ENCODE results near the gene IMPDH2. TPM values are rescaled to one million over a fixed set of nuclear protein-coding genes. Genes with fewer than 3 reads are reported as not detected.

IMPDH2 gene
- total RNA-seq, 1 experiment from 2014 or later = 576 TPM

DNA sequence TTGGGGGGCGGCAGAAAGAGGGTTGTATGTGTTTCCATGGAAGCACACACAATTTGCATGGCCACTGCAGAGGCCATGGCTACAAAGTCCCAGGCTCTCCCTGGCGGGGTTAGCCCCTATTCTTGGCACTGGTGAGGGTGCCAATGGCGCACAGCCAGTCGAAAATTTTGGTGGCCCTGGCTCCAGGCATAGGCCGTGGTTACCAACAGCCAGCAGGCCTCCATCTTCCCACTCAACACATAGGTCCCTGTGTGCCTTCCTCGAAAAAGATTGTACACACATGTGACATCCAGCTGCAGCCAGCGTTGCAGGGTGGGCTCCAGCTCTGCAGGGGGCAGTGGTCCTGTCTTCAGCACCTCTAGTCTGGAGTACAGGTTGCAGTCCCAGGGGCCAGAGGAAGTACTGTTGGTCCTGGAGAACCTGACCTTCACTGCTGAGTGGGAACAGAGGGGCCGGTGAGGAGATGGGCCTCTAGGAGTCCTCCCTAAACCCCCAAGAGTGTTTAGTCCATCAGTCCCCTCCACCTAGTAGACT, 32.0 kb downstream of the IMPDH2 start:
- POLR2A ChIA-PET (ENCODE audit: unreplicated experiment) = no interaction called here
- H3K4me1 ChIP-seq (ENCODE audit: insufficient read depth, low read length) = peaks cover 1% of the 10 kb centered on the region; the same call in 1 of the 2 replicates
- no peaks in the 10 kb centered on the region for H3K9me3 ChIP-seq (ENCODE audit: low read length)
- H3K27ac ChIP-seq (ENCODE audit: low read length) = no peak overlapping the region
- H3K27me3 ChIP-seq (ENCODE audit: low read length) = no peaks in the 10 kb centered on the region
- no peak for DNase-seq
- no peak overlapping the region for H3K4me3 ChIP-seq (ENCODE audit: low read length)
- no TSS peak for BruUV-seq (replicated peaks)
- no peak for ATAC-seq
- no peak overlapping the region for H2AFZ ChIP-seq (ENCODE audit: low read length)
- no peaks in the 10 kb centered on the region for H3F3A ChIP-seq (ENCODE audit: low read length, unreplicated experiment)
- no peak overlapping the region for H3K4me2 ChIP-seq (ENCODE audit: low read length)
- no peak overlapping the region for H3K9ac ChIP-seq (ENCODE audit: low read length)
- intact Hi-C loops (cut with micrococcal nuclease) = no loop called here
- TF ChIP-seq, protein P1, sequence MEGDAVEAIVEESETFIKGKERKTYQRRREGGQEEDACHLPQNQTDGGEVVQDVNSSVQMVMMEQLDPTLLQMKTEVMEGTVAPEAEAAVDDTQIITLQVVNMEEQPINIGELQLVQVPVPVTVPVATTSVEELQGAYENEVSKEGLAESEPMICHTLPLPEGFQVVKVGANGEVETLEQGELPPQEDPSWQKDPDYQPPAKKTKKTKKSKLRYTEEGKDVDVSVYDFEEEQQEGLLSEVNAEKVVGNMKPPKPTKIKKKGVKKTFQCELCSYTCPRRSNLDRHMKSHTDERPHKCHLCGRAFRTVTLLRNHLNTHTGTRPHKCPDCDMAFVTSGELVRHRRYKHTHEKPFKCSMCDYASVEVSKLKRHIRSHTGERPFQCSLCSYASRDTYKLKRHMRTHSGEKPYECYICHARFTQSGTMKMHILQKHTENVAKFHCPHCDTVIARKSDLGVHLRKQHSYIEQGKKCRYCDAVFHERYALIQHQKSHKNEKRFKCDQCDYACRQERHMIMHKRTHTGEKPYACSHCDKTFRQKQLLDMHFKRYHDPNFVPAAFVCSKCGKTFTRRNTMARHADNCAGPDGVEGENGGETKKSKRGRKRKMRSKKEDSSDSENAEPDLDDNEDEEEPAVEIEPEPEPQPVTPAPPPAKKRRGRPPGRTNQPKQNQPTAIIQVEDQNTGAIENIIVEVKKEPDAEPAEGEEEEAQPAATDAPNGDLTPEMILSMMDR (conservative IDR thresholded peaks at IDR 0.05; ENCODE audit: low read depth, low read length) = no peak
- TF ChIP-seq EZH2phosphoT487 (IDR thresholded peaks at IDR 0.05; ENCODE audit: borderline replicate concordance, low read length) = no peak
- TF ChIP-seq EZH2 (IDR thresholded peaks at IDR 0.05; ENCODE audit: low read length, unreplicated experiment) = no peak
- peaks cover 20% of the 10 kb centered on the region for H3K79me2 ChIP-seq (ENCODE audit: low read length)
- no peaks in the 10 kb centered on the region for H4K20me1 ChIP-seq (ENCODE audit: low read length)
- H3K9me2 ChIP-seq (replicated peaks; ENCODE audit: low read length) = no peaks in the 10 kb centered on the region
- H3K36me3 ChIP-seq (ENCODE audit: low read depth, low read length) = no peaks in the 10 kb centered on the region
- CTCF ChIA-PET = no interaction called here

DNA sequence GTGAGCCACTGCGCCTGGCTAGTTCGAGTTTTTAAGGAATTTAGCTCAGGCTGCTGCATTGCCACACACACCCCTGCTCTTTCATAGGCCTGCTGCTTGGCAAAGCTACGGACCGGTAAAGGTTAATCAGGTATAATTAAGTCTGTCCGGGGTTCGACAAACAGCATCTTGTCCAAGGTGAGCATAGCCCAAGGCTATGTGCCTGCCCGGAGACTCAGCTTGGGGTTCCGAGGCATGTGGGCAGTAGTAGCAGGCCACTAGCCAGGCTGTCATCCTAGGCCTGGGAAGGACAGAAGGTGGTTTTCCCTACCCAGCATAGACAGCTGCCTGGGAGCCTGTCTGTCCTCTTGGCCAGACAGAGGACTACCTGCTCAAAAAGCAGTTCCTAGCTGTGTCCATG, 32.6 kb downstream of the IMPDH2 start:
- POLR2A ChIA-PET (ENCODE audit: unreplicated experiment) = no interaction called here
- Histone ChIP-seq H4K20me1 (ENCODE audit: low read length) (no peaks in the 10 kb centered on the region), H3K4me1 (ENCODE audit: insufficient read depth, low read length) (peaks cover 6% of the 10 kb centered on the region; the same call in 1 of the 2 replicates), H2AFZ (ENCODE audit: low read length) (no peak overlapping the region), H3K9me3 (ENCODE audit: low read length) (no peaks in the 10 kb centered on the region), H3K9me2 (replicated peaks; ENCODE audit: low read length) (no peaks in the 10 kb centered on the region), H3K79me2 (ENCODE audit: low read length) (peaks cover 25% of the 10 kb centered on the region), H3K4me2 (ENCODE audit: low read length) (no peak overlapping the region), H3K36me3 (ENCODE audit: low read depth, low read length) (no peaks in the 10 kb centered on the region), H3K4me3 (ENCODE audit: low read length) (no peak overlapping the region), H3K9ac (ENCODE audit: low read length) (no peak overlapping the region), H3F3A (ENCODE audit: low read length, unreplicated experiment) (no peaks in the 10 kb centered on the region), H3K27me3 (ENCODE audit: low read length) (no peaks in the 10 kb centered on the region), H3K27ac (ENCODE audit: low read length) (no peak overlapping the region)
- intact Hi-C loops (cut with micrococcal nuclease) = no loop called here
- ATAC-seq = no peak
- TF ChIP-seq, protein P1 (conservative IDR thresholded peaks at IDR 0.05; ENCODE audit: low read depth, low read length) = no peak
- no peak for TF ChIP-seq EZH2phosphoT487 (IDR thresholded peaks at IDR 0.05; ENCODE audit: borderline replicate concordance, low read length)
- no peak for TF ChIP-seq EZH2 (IDR thresholded peaks at IDR 0.05; ENCODE audit: low read length, unreplicated experiment)
- no peak for DNase-seq
- no TSS peak for BruUV-seq (replicated peaks)
- CTCF ChIA-PET = no interaction called here

DNA sequence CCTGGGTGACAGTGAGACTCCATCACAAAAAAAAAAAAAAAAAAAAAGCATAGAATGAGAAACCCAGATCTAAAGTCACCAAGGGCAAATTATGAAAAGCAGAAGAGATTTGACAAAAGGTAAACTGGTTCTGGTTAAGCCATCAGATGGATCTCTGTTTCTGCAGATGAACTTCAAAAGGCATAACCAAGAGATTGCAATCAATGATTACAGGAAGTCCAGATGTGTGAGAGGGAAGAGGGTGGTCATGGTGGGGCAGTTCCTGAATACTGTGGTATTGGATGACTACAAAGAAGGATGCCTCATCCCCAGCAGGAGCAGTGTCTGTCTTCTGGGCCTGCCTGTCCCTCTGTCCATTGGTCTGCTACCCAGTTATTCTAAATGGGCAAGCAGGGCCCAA, 35.4 kb downstream of the IMPDH2 start:
- H3K4me1 ChIP-seq (ENCODE audit: insufficient read depth, low read length) = peaks cover 22% of the 10 kb centered on the region
- no peaks in the 10 kb centered on the region for H3K9me2 ChIP-seq (replicated peaks; ENCODE audit: low read length)
- H3K27me3 ChIP-seq (ENCODE audit: low read length) = no peaks in the 10 kb centered on the region
- no peaks in the 10 kb centered on the region for H3K36me3 ChIP-seq (ENCODE audit: low read depth, low read length)
- TF ChIP-seq EZH2 (IDR thresholded peaks at IDR 0.05; ENCODE audit: low read length, unreplicated experiment) (no peak), EZH2phosphoT487 (IDR thresholded peaks at IDR 0.05; ENCODE audit: borderline replicate concordance, low read length) (no peak)
- TF ChIP-seq, protein P1 (conservative IDR thresholded peaks at IDR 0.05; ENCODE audit: low read depth, low read length) = no peak
- intact Hi-C loops (cut with micrococcal nuclease) = no loop called here
- BruUV-seq (replicated peaks) = no TSS peak
- ChIA-PET POLR2A (ENCODE audit: unreplicated experiment) (no interaction called here), CTCF (no interaction called here)
- ATAC-seq (no peak), DNase-seq (no peak)
- H3K4me3 ChIP-seq (ENCODE audit: low read length) = no peak overlapping the region
- H3K4me2 ChIP-seq (ENCODE audit: low read length) = no peak overlapping the region
- H3K9ac ChIP-seq (ENCODE audit: low read length) = no peak overlapping the region
- no peak overlapping the region for H3K27ac ChIP-seq (ENCODE audit: low read length)
- no peaks in the 10 kb centered on the region for H3F3A ChIP-seq (ENCODE audit: low read length, unreplicated experiment)
- no peaks in the 10 kb centered on the region for H4K20me1 ChIP-seq (ENCODE audit: low read length)
- H3K79me2 ChIP-seq (ENCODE audit: low read length) = peaks cover 48% of the 10 kb centered on the region
- no peaks in the 10 kb centered on the region for H3K9me3 ChIP-seq (ENCODE audit: low read length)
- H2AFZ ChIP-seq (ENCODE audit: low read length) = no peak overlapping the region

Measured in PC-3 (cell line).